Nasal cavity respiratory epithelium epithelial cell of viscerocranial mucosa (primary cell): ENCODE data around the gene CXCL9. TPM values are rescaled to one million over a fixed set of nuclear protein-coding genes. Genes with fewer than 3 reads are reported as not detected.

Source experiments
- total RNA-seq: library from RNA; depleted of rRNA; stranded (reverse); fragments of >200 nt; gene quantifications from 2 replicates; pipeline ENCODE4 v1.2.3, GENCODE V29; 2014

Gene CXCL9
- not detected in 2 replicates for total RNA-seq

GRCh38 chr4:76007089-76007862 lies at the start of gene CXCL9:
Gene CXCL9 (minus strand): TSS chr4:76007509. CDS start chr4:76007449, 60 bp downstream.

GRCh38 chr4:76035799-76036380 lies 28.6 kb upstream of the CXCL9 start, which contains the start of gene CXCL11:
Gene CXCL11 (minus strand): TSS chr4:76036070. CDS start chr4:76035987, 83 bp downstream.

GRCh38 chr4:76023389-76023788 lies 16.1 kb upstream of the CXCL9 start, which contains the start of gene CXCL10:
Gene CXCL10 (minus strand): TSS chr4:76023497. CDS start chr4:76023431, 66 bp downstream.

Other genes with a start within 250 kb of the CXCL9 start
- gene PPEF2, start 105.1 kb downstream of the CXCL9 start, total RNA-seq = not detected in 2 replicates
- 20.2 and 23.2 TPM in 2 replicates for gene NAAA, start 66.5 kb downstream of the CXCL9 start, total RNA-seq
- gene SDAD1, start 16.6 kb downstream of the CXCL9 start, total RNA-seq = 48.5 and 64.3 TPM in 2 replicates
- 0.34 and 3.1 TPM in 2 replicates for gene CXCL10, start 16.0 kb upstream of the CXCL9 start, total RNA-seq
- 0.68 and 0.71 TPM in 2 replicates for gene CXCL11, start 28.6 kb upstream of the CXCL9 start, total RNA-seq
- gene ART3, start 67.2 kb upstream of the CXCL9 start, total RNA-seq = not detected in 2 replicates
- 50.6 and 57.7 TPM in 2 replicates for gene NUP54, start 140.9 kb upstream of the CXCL9 start, total RNA-seq
- gene SCARB2, start 206.3 kb upstream of the CXCL9 start, total RNA-seq = 124 and 510 TPM in 2 replicates
- 0.34 and 2.1 TPM in 2 replicates for gene FAM47E, start 244.2 kb upstream of the CXCL9 start, total RNA-seq